CD4-positive, alpha-beta T cell treated with Interleukin-1 beta for 1 hour (primary cell): Measurements from ENCODE around the gene ERMN.

Experiments used
- DNase-seq, 2 donors: peaks; one replicate each; pipeline ENCODE4 v3.0.0-alpha.2; 2020 to 2022

Gene ERMN

GRCh38 chr2:157327621-157328500, 2.2 kb upstream of the ERMN start:
- DNase-seq, result peak; percentile 77 to 85

DNA sequence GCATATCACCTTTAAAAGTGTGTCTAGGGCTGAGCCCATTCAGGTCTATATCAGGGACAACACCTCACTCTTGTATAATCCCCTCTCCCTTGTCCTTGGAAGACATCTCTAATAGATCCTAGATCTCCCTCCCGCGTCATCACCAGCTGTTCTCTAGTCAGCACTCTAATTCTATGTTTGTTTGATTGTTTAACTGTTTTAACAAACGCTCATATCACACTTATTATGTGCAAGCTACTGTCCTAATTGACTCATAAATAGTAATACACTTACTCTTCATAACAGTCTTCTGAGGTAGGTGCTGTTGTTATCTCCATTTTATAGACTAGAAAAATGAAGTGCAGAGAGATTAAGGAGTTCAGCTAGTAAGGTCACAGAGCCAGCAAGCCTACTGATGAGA, 1.6 kb upstream of the ERMN start:
- DNase-seq, result no peak

DNA sequence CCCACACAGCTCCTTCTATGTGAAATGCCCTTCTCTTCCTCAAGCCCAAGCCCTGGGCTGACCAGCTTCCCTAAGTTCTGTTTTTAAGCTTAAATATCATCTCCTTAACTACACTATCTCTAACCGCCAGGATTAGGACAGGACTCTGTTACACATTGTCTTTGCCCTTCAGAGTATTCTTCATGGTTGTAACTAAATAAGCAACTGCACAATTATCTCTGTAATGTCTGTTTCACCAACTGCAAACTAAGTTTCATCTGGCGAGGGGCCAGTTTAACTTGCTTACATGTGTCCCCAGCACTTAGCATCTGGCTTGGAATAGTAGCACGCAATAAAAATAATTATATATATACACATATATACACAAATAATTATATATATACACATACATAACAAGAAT, 1.1 kb upstream of the ERMN start:
- DNase-seq, result no peak

DNA sequence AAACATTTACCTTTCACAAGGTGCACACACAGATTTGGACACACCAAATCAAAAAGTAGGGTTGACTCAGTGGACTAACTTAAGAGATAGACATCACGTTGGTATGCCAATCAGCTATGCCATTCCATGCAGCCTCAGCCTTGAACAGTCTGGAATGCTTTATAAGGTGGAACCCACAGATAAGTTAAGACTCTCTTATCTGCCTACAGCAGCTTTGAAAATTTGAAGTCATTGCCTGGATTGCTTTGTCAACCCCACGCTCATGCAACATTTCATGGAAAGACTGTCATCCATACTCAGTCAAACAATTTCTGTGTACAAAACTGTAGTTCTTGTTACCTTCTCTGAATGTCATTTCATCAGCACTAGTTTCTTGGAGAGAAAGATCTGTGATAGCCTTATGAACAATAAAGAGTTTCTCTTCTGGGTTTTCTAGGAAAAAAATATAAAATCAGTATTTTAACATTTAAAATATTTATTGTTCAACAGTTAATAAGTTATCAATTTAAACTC, 1.2 kb downstream of the ERMN start:
- no peak for DNase-seq

DNA sequence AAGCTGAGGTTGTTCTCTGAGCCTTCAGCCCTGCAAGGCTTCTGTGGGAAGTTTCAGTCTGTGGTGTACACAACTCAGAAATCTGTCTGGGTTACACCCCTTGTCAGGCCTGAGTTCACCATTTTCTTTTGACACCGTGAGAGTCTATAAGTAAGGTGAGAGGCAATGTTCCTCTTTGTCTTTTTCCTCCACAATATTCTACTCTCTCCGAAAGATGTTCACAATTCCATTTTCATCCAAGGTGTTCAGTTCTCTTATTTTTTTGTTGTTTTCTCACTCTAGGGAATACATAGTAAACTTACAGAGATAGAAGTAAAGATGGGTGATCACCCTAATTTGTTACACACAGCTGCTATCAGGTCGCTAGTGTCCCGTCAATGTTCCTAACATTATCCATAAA, 3.2 kb downstream of the ERMN start:
- no peak for DNase-seq

DNA sequence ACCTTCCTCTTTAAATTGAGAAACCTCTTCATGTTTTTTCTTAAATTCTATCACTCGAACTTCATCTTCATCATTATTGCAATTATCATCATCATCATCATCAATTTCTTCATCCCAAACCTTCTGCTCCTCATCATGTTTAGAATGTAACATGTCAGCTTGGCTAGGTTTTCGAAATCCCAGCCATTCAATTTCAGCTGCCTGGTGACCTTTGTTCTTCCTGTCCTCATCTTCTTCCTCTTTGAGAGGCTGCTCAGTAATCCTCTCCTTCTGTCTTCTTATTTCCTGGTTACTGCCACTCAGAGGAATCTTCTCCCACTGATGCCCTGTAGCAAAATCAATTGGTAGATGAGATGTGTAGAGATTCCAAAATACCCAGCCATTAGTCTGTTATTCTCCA, 4.2 kb downstream of the ERMN start:
- DNase-seq, result no peak

GRCh38 chr2:157320409-157320808, 5.2 kb downstream of the ERMN start:
- no peak for DNase-seq

GRCh38 chr2:157319795-157320194, 5.8 kb downstream of the ERMN start:
- no peak for DNase-seq

GRCh38 chr2:157318884-157319283, 6.7 kb downstream of the ERMN start:
- DNase-seq, result no peak

- DNase-seq, result no peak
Observed at GRCh38 chr2:157315901-157316300, 9.7 kb downstream of the ERMN start.

GRCh38 chr2:157312866-157313486, 12.6 kb downstream of the ERMN start:
- no peak for DNase-seq

DNA sequence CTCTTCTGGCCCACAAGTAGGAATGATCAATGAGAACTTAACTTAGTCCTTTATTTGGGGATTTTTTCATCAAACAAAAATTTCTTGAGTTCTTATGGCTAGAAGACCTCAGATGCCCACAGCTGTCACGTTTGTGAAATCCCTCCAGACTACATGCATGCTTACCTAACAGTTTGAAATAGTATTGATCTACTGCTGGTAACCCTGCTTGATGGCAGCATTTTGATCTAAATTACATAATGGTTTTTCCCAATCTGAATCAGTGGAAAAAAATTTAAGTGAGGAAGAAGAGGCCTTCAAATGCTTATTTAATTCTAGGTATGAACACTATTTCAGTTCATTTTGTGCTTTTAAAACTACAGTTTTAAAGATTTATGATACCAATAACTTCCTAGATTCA, 13.9 kb downstream of the ERMN start:
- DNase-seq, result no peak

- no peak for DNase-seq
Observed at GRCh38 chr2:157309878-157310277, 15.7 kb downstream of the ERMN start.

DNA sequence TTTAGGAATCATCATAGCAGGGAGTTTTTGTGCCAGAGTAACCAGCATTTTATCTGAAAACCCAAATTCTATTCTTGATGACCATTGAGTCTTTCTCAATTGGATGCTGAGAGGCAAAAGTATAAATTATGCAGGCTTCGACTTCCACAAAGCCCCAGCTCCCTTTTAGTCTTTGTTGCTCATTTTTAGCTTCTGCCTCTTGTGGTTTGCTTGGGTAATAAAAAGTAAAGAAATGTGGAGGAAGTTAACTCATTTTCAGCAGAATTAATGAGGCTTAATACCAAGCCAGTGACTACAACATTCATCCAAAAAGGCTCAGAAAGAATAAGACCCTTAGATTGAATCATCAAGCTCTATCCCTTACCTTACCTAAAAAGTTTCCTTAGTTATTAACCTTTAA, 18.6 kb downstream of the ERMN start:
- no peak for DNase-seq

DNA sequence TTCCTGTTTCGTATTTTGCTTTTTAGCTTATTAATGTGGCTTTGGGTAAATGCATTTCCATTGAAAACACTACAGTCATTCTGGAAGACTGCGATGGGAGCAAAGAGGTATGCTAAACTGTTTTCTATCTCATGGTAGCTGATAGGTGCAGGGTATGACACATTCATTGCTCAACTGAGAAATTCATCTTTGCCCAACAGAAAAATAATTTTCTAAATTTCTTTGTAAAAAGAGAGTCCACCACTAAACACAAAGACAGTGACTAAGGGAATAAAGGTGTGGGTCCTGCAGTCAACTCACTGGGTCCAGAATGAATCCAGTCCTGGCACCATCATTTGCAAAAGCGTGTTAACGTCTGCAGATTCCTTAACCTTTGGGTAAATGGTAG, 19.9 kb downstream of the ERMN start:
- DNase-seq, result no peak

GRCh38 chr2:157304811-157305722, 20.6 kb downstream of the ERMN start:
- no peak for DNase-seq

DNA sequence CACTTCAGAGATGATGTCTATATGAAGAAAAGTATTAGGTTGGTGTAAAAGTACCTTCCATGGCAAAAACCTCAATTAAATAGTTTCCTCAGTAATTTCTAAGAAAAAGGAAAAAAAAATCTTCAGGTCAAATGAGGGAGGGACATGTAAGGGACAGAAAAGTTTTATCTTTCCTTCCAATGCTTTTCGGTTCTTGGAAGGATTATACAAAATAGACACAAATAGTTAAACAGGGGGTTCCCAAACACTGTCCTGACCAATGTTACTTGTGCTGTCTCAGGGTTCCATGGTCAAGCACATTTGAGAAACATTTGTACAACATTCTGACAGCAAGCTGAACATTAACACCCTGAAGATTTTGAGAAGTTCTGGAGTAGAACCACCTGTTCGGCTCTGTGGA, 22.0 kb downstream of the ERMN start:
- DNase-seq, result no peak

GRCh38 chr2:157302492-157303099, 23.0 kb downstream of the ERMN start:
- peak; percentile 12 to 68 for DNase-seq

GRCh38 chr2:157301307-157301706, 24.3 kb downstream of the ERMN start:
- DNase-seq, result no peak

DNA sequence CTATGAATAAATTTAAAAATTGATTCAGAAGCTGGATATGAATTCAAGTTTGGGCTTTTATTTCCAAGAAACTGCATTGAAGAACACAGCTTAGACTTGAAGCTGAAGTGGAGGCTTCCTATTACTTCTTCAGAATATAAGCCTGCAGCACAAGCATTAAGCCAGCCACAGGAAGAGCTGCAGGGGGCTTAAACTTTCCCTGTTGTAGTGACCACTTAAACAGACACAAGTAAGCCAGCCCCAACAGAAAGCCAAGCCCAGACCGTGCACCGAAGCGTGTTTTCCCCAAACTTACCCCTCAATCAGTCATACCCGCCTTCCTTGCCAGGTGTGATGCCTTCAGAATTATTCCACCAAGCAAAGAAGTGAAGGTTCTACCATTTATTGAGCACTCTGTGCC, 28.7 kb downstream of the ERMN start:
- no peak for DNase-seq

- DNase-seq, result no peak
Observed at GRCh38 chr2:157296490-157296889, 29.1 kb downstream of the ERMN start.

- DNase-seq, result no peak
Observed at GRCh38 chr2:157292853-157293252, 32.8 kb downstream of the ERMN start.

DNA sequence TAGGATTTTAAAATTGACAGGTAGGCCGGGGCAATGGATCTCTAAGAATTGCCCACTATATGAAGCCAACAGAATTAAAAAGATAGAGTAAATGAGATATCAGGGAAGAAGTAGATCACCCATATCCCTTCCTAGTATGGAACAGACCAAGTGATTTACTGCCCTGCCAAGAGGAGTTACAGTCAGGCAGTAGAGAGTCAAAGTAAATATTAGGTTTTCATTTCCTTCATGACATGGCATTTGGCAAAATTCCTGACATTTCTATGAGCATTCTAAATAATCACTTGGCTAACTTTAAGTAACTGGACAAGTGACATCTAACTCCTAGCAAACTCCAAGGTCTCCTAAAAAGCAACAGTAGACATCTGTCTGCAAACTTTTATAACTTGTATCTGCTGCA, 34.6 kb downstream of the ERMN start:
- DNase-seq, result no peak
